Measurements from ENCODE around the gene KLHL22.
"Not testable (repeated sequence)": the region's sequence is repeated elsewhere in the genome, so short reads cannot be mapped to it uniquely, and the experiment has no call there.

GRCh38 chr22:20451129-20451778 is 44.3 kb downstream of the KLHL22 start:
- not testable (repeated sequence) for TF ChIP-seq REST (IDR thresholded peaks at IDR 0.05; ENCODE audit: insufficient read depth in 1 of 2, low read depth in 2 of 2, low read length in 1 of 2); POLR2AphosphoS5 (IDR thresholded peaks at IDR 0.05; ENCODE audit: low read depth, low read length)
- TF ChIP-seq, protein P1, sequence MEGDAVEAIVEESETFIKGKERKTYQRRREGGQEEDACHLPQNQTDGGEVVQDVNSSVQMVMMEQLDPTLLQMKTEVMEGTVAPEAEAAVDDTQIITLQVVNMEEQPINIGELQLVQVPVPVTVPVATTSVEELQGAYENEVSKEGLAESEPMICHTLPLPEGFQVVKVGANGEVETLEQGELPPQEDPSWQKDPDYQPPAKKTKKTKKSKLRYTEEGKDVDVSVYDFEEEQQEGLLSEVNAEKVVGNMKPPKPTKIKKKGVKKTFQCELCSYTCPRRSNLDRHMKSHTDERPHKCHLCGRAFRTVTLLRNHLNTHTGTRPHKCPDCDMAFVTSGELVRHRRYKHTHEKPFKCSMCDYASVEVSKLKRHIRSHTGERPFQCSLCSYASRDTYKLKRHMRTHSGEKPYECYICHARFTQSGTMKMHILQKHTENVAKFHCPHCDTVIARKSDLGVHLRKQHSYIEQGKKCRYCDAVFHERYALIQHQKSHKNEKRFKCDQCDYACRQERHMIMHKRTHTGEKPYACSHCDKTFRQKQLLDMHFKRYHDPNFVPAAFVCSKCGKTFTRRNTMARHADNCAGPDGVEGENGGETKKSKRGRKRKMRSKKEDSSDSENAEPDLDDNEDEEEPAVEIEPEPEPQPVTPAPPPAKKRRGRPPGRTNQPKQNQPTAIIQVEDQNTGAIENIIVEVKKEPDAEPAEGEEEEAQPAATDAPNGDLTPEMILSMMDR (IDR thresholded peaks at IDR 0.05): not testable (repeated sequence)

All from Panc1 (cell line).